22Rv1 (cell line): Measurements from ENCODE around the gene CDK14.

Source experiments
- H3K27ac ChIP-seq: fragments of 450-650 bp; 2 replicates; pipeline ENCODE4 v1.5.1; 2017
- CTCF ChIP-seq: fragments of 450-650 bp; IDR thresholded peaks from 2 replicates; pipeline ENCODE4 v1.5.1; 2017; ENCODE audit warnings: mild to moderate bottlenecking
- ZFX ChIP-seq: fragments of 450-650 bp; IDR thresholded peaks from 2 replicates; pipeline ENCODE4 v1.6.1; 2017; ENCODE audit warnings: antibody characterized with exemption, borderline replicate concordance

CDK14 gene

GRCh38 chr7:90595801-90596670 lies at the start of gene CDK14:
TSS of gene CDK14 (plus strand) at chr7:90596321. CDS start at chr7:90596628, 307 bp downstream.
- peak within 1 kb of the TSS; percentile 64 for H3K27ac ChIP-seq

GRCh38 chr7:90551036-90551435 lies 45.1 kb upstream of the CDK14 start:
- H3K27ac ChIP-seq, result no peak overlapping the region
- no peak for TF ChIP-seq CTCF

More at GRCh38 chr7:90595801-90596670, at the start of gene CDK14:
- TF ChIP-seq ZFX (no peak), CTCF (peak; percentile 92)

DNA sequence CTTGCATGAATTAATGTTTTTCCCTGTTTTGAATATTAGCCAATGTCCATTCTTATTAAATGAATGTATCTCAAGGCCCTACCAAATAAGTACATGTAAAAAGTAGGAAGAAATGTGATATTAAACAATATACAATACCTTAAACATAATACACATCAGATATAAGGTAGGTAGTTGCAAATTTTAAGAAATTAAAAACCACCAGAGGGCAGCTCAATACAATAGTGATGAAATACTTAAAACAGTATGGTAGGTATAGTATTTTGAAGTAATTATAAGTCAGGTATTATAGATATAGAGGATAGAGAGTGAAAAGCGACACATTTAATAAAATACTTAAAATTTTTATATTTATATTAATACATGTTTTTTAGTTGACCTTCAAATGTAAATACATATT lies 43.6 kb upstream of the CDK14 start:
- no peak for TF ChIP-seq ZFX
- peak; percentile 49 for TF ChIP-seq CTCF
- H3K27ac ChIP-seq, result no peak overlapping the region

DNA sequence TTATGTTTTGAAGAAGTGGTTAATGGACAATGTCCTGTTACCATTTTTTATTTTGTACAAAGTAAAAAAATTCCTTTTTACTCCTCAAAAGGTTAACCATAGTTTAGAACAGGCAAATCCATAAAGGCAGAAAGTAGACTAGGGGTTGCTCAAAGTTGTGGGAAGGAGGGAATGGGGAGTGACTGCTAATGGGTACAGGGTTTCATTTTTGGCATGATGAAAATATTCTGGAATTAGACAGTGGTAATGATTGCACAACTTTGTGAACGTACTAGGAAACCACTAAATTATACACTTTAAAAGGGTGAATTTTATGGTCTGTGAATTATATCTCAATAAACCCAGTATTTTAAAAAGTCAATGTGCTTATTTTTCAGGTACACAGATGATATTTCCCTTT lies 35.4 kb upstream of the CDK14 start:
- no peak overlapping the region for H3K27ac ChIP-seq
- TF ChIP-seq ZFX, result no peak

DNA sequence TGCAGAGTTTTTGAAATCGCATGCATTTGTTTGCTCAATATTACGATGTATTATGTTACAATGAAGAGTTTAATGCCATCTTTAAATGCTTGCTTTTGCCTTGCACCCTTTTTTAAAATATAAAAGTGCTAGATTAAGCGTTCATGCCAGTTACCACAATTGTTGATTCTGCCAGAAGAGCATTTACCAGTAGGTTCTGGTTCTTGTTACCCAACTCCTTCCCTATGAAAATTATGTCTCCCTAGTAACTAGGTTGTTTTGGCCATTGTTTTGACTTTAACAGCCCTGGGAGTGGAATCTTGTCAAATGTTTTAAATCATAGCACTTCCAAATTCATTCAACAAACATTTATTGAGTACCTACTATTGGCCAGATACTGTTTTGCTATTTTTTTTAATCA lies 32.8 kb upstream of the CDK14 start:
- H3K27ac ChIP-seq, result no peak overlapping the region
- TF ChIP-seq CTCF, result no peak
- TF ChIP-seq ZFX, result no peak

GRCh38 chr7:90564455-90564854 lies 31.7 kb upstream of the CDK14 start:
- H3K27ac ChIP-seq, result no peak overlapping the region
- TF ChIP-seq ZFX (no peak), CTCF (no peak)

GRCh38 chr7:90568213-90568612 lies 27.9 kb upstream of the CDK14 start:
- no peak for TF ChIP-seq ZFX
- TF ChIP-seq CTCF, result no peak
- no peak overlapping the region for H3K27ac ChIP-seq
